Activated CD8-positive, alpha-beta T cell treated with anti-CD3 and anti-CD28 coated beads, Interleukin-2, amount 10 ng/mL, durations not matched to agents 7 days and 5 days (primary cell): ENCODE results near the gene HOXD12. TPM values are rescaled to one million over a fixed set of nuclear protein-coding genes. Genes with fewer than 3 reads are reported as not detected.

Experiments
- ATAC-seq: fragments of 150-1000 bp; cut with Tn5 transposase; one replicate; pipeline ENCODE4 v1.10.0; 2021; ENCODE audit warnings: moderate library complexity
- CTCF ChIA-PET: fragments of 350-600 bp; sonication (Branson Sonifier 250); formaldehyde crosslinking; loops from one replicate; lab custom pipeline; 2021; ENCODE audit warnings: antibody characterized with exemption; lab: Charles Lee
- POLR2A ChIA-PET: fragments of 350-600 bp; sonication (Branson Sonifier 250); formaldehyde crosslinking; loops from one replicate; lab custom pipeline; 2021; ENCODE audit warnings: antibody characterized with exemption; lab: Charles Lee
- DNase-seq: peaks from one replicate; pipeline ENCODE4 v3.0.0-alpha.2; 2020
- H3K27ac Mint-ChIP-seq: one replicate; pipeline ENCODE4 v1.8.0; 2021; ENCODE audit warnings: mild to moderate bottlenecking, mixed read lengths
- H3K27me3 Mint-ChIP-seq: one replicate; pipeline ENCODE4 v1.8.0; 2021; ENCODE audit warnings: low read depth, mixed read lengths
- H3K36me3 Mint-ChIP-seq: one replicate; pipeline ENCODE4 v1.8.0; 2021; ENCODE audit warnings: low read depth, mixed read lengths
- H3K4me1 Mint-ChIP-seq: one replicate; pipeline ENCODE4 v1.8.0; 2021; ENCODE audit warnings: low read depth, mixed read lengths
- H3K4me3 Mint-ChIP-seq: one replicate; pipeline ENCODE4 v1.8.0; 2021; ENCODE audit warnings: mild to moderate bottlenecking, mixed read lengths
- H3K9me3 Mint-ChIP-seq: one replicate; pipeline ENCODE4 v1.8.0; 2022; ENCODE audit warnings: mixed read lengths; ENCODE audit not compliant: insufficient read depth
- microRNA-seq: library from miRNA; unstranded; fragments of <30 nt; microRNA quantifications from one replicate; pipeline ENCODE4 v1.2.0, GENCODE V29; 2022
- total RNA-seq, 2 experiments: library from RNA; stranded (reverse); gene quantifications; one replicate each; pipeline ENCODE4 v1.2.3, GENCODE V29; 2021

The HOXD12 gene
- total RNA-seq, 2 experiments from 2014 or later: not detected

GRCh38 chr2:176151442-176152287 is 52.1 kb downstream of the HOXD12 start, which contains the start of gene HOXD4:
HOXD4 (plus strand) TSS chr2:176151550; CDS start chr2:176151634, 84 bp downstream.
- no peak for ATAC-seq
- POLR2A ChIA-PET: no interaction called here
- CTCF ChIA-PET: interaction anchor here (0.7 to 1.2 kb wide), 3 partner anchors 11 to 500 kb away, joined by 3 to 5 read pairs (median 3); no protein-coding TSS in a partner anchor

More at GRCh38 chr2:176151442-176152287, 52.1 kb downstream of the HOXD12 start, which contains the start of gene HOXD4:
- no peaks in the 10 kb centered on the region for H3K4me1 Mint-ChIP-seq
- DNase-seq: no peak
- H3K4me3 Mint-ChIP-seq: no peak within 1 kb of the TSS
- H3K27me3 Mint-ChIP-seq: peaks cover 88% of the 10 kb centered on the region
- H3K9me3 Mint-ChIP-seq: no peaks in the 10 kb centered on the region
- H3K27ac Mint-ChIP-seq: no peak within 1 kb of the TSS
- no peaks in the 10 kb centered on the region for H3K36me3 Mint-ChIP-seq

Small RNA genes lying within 50 kb of the gene (microRNA-seq; reads per million reads assigned to microRNA genes)
- gene MIR10B: 3.4 reads per million

Other genes starting within 250 kb of the HOXD12 start
- 10 to 100 TPM; 49.0 to 50.2 TPM for gene LNPK, start 97.5 kb upstream of the HOXD12 start, total RNA-seq
- gene EVX2, start 15.8 kb upstream of the HOXD12 start, total RNA-seq: not detected
- not detected for gene HOXD13, start 7.1 kb upstream of the HOXD12 start, total RNA-seq
- gene HOXD11, start 7.5 kb downstream of the HOXD12 start, total RNA-seq: not detected
- gene HOXD10, start 17.0 kb downstream of the HOXD12 start, total RNA-seq: not detected
- not detected for gene HOXD9, start 22.9 kb downstream of the HOXD12 start, total RNA-seq
- not detected for gene HOXD8, start 29.9 kb downstream of the HOXD12 start, total RNA-seq
- not detected for gene HOXD4, start 51.8 kb downstream of the HOXD12 start, total RNA-seq
- not detected for gene HOXD3, start 57.5 kb downstream of the HOXD12 start, total RNA-seq
- not detected for gene HOXD1, start 88.9 kb downstream of the HOXD12 start, total RNA-seq
- gene MTX2, start 169.6 kb downstream of the HOXD12 start, total RNA-seq: 10 to 100 TPM; 10.1 to 11.4 TPM